ENCODE data around the gene FAM83E. TPM values are rescaled to one million over a fixed set of nuclear protein-coding genes. Genes with fewer than 3 reads are reported as not detected.

The FAM83E gene
- total RNA-seq = under 1 TPM; 0.32 to 0.69 (median 0.37) TPM

- 61% methylated on average over 23 of the region's 31 CpGs for WGBS
Measured at GRCh38 chr19:48614436-48615230, at the start of gene FAM83E. TSS of gene FAM83E (minus strand) at chr19:48615076. CDS start at chr19:48613372, 1,704 bp downstream.

GRCh38 chr19:48664476-48664875, 49.6 kb upstream of the FAM83E start:
- Histone ChIP-seq H3K4me3 (no peak overlapping the region), H3K36me3 (no peaks in the 10 kb centered on the region), H3K27me3 (no peaks in the 10 kb centered on the region), H3K27ac (replicated peaks in 1 of 4) (no peak overlapping the region), H3K4me1 (peaks cover 3 to 15% (median 14%) of the 10 kb centered on the region in 4 donors), H3K9me3 (no peaks in the 10 kb centered on the region)
- 84% methylated on average over 12 of the region's 14 CpGs for WGBS
- intact Hi-C loops (cut with DNase I) = no loop called here
- TF ChIP-seq CTCF (IDR thresholded peaks at IDR 0.05) (no peak), POLR2AphosphoS5 (IDR thresholded peaks at IDR 0.05) (no peak), EP300 (IDR thresholded peaks at IDR 0.05) (no peak), POLR2A (IDR thresholded peaks at IDR 0.05; ENCODE audit: low read depth) (no peak)
- DNase-seq (ENCODE audit: extremely low spot score) = no peak

More at GRCh38 chr19:48614436-48615230, at the start of gene FAM83E:
- H3K27me3 ChIP-seq = no peaks in the 10 kb centered on the region
- TF ChIP-seq EP300 (IDR thresholded peaks at IDR 0.05) = no peak
- no peak for TF ChIP-seq CTCF (IDR thresholded peaks at IDR 0.05)
- TF ChIP-seq POLR2A (IDR thresholded peaks at IDR 0.05; ENCODE audit: low read depth) = no peak
- TF ChIP-seq POLR2AphosphoS5 (IDR thresholded peaks at IDR 0.05) = no peak
- H3K36me3 ChIP-seq = peaks cover 24 to 36% (median 31%) of the 10 kb centered on the region in 4 donors
- DNase-seq (ENCODE audit: extremely low spot score) = no peak
- H3K4me3 ChIP-seq = no peak within 1 kb of the TSS
- intact Hi-C loops (cut with DNase I) = no loop called here
- peaks cover 21 to 42% (median 32%) of the 10 kb centered on the region in 4 donors for H3K4me1 ChIP-seq
- H3K9me3 ChIP-seq = no peaks in the 10 kb centered on the region
- peak within 1 kb of the TSS in 2 of 4 donors; percentile 10 to 27 for H3K27ac ChIP-seq (replicated peaks in 1 of 4)

GRCh38 chr19:48663667-48664066, 48.8 kb upstream of the FAM83E start:
- Histone ChIP-seq H3K27me3 (no peaks in the 10 kb centered on the region), H3K4me3 (no peak overlapping the region), H3K36me3 (no peaks in the 10 kb centered on the region), H3K4me1 (peaks cover 3 to 15% (median 14%) of the 10 kb centered on the region in 4 donors), H3K27ac (replicated peaks in 1 of 4) (no peak overlapping the region), H3K9me3 (no peaks in the 10 kb centered on the region)
- DNase-seq (ENCODE audit: extremely low spot score) = no peak
- 98% methylated on average over 4 of the region's 4 CpGs for WGBS
- no peak for TF ChIP-seq POLR2AphosphoS5 (IDR thresholded peaks at IDR 0.05)
- no peak for TF ChIP-seq POLR2A (IDR thresholded peaks at IDR 0.05; ENCODE audit: low read depth)
- TF ChIP-seq EP300 (IDR thresholded peaks at IDR 0.05) = no peak
- TF ChIP-seq CTCF (IDR thresholded peaks at IDR 0.05) = no peak
- intact Hi-C loops (cut with DNase I) = no loop called here

GRCh38 chr19:48661711-48662090, 46.8 kb upstream of the FAM83E start:
- WGBS = 92% methylated on average over 43 of the region's 50 CpGs
- no peaks in the 10 kb centered on the region for H3K27me3 ChIP-seq
- TF ChIP-seq POLR2A (IDR thresholded peaks at IDR 0.05; ENCODE audit: low read depth) (no peak), CTCF (IDR thresholded peaks at IDR 0.05) (no peak), POLR2AphosphoS5 (IDR thresholded peaks at IDR 0.05) (no peak), EP300 (IDR thresholded peaks at IDR 0.05) (no peak)
- H3K27ac ChIP-seq (replicated peaks in 1 of 4) = peak overlapping the region in 1 of 4 donors; percentile 52
- no peaks in the 10 kb centered on the region for H3K36me3 ChIP-seq
- DNase-seq (ENCODE audit: extremely low spot score) = no peak
- H3K9me3 ChIP-seq = no peaks in the 10 kb centered on the region
- H3K4me3 ChIP-seq = no peak overlapping the region
- intact Hi-C loops (cut with DNase I) = no loop called here
- H3K4me1 ChIP-seq = peaks cover 3 to 15% (median 14%) of the 10 kb centered on the region in 4 donors
